ENCODE measurements around the gene CAMK1D. TPM values are rescaled to one million over a fixed set of nuclear protein-coding genes. Genes with fewer than 3 reads are reported as not detected.

CAMK1D gene
- polyA plus RNA-seq, 1 donor (not counting 4 experiments of a cell fraction or from before 2014, with no cell fraction given), result 0.76 TPM

- dilution Hi-C loops (cut with MboI; ENCODE audit: extremely low pct_ligation_motif_present, low sequenced_read_pairs), result no loop called here
- Histone ChIP-seq H3K27ac (ENCODE audit: control insufficient read depth, insufficient read depth, low read length) (no peak overlapping the region), H3K4me3 (ENCODE audit: control insufficient read depth in 2 of 3, extremely low read depth in 1 of 3, insufficient read depth in 2 of 3, low read depth in 1 of 3, low read length in 3 of 3) (no peak overlapping the region), H3K4me2 (ENCODE audit: control insufficient read depth, extremely low read depth, insufficient read depth, low read depth, low read length) (no peak overlapping the region), H3K9me1 (ENCODE audit: control insufficient read depth, extremely low read depth, insufficient read depth, low read length) (no peaks in the 10 kb centered on the region), H3K4me1 (ENCODE audit: control insufficient read depth, extremely low read depth, insufficient read depth, low read length) (peaks cover 21% of the 10 kb centered on the region), H2AFZ (ENCODE audit: control insufficient read depth, low read length) (no peak overlapping the region), H3K36me3 (ENCODE audit: control insufficient read depth in 2 of 2, extremely low read depth in 1 of 2, insufficient read depth in 2 of 2, low read length in 2 of 2) (no peaks in the 10 kb centered on the region), H3K79me2 (ENCODE audit: control insufficient read depth, insufficient read depth, low read length) (no peaks in the 10 kb centered on the region), H3K27me3 (ENCODE audit: control insufficient read depth, extremely low read depth, insufficient read depth, low read length) (no peaks in the 10 kb centered on the region), H3K9me3 (ENCODE audit: control insufficient read depth, low read depth, low read length) (no peaks in the 10 kb centered on the region), H3K9ac (ENCODE audit: control insufficient read depth, extremely low read depth, insufficient read depth, low read length) (no peak overlapping the region), H4K20me1 (ENCODE audit: control insufficient read depth, extremely low read depth, insufficient read depth, low read length) (no peaks in the 10 kb centered on the region)
- DNase-seq (ENCODE audit: low read depth, low spot score) (no peak), FAIRE-seq (no peak)
- no peak for TF ChIP-seq EZH2 (IDR thresholded peaks at IDR 0.05; ENCODE audit: low read length)
- no peak for TF ChIP-seq CTCF (optimal IDR thresholded peaks at IDR 0.05 in 1 of 3, IDR thresholded peaks at IDR 0.05 in 1 of 3, conservative IDR thresholded peaks at IDR 0.05 in 1 of 3; ENCODE audit: extremely low read depth in 1 of 3, insufficient read depth in 2 of 3, low read length in 3 of 3)
These were observed 490.7 kb downstream of the CAMK1D start for GRCh38 chr10:12839941-12840611.

- Histone ChIP-seq H3K9me3 (ENCODE audit: control insufficient read depth, low read depth, low read length) (no peaks in the 10 kb centered on the region), H3K4me1 (ENCODE audit: control insufficient read depth, extremely low read depth, insufficient read depth, low read length) (peaks cover 13% of the 10 kb centered on the region), H3K36me3 (ENCODE audit: control insufficient read depth in 2 of 2, extremely low read depth in 1 of 2, insufficient read depth in 2 of 2, low read length in 2 of 2) (no peaks in the 10 kb centered on the region), H3K27ac (ENCODE audit: control insufficient read depth, insufficient read depth, low read length) (no peak overlapping the region), H3K4me3 (ENCODE audit: control insufficient read depth in 2 of 3, extremely low read depth in 1 of 3, insufficient read depth in 2 of 3, low read depth in 1 of 3, low read length in 3 of 3) (no peak overlapping the region), H3K27me3 (ENCODE audit: control insufficient read depth, extremely low read depth, insufficient read depth, low read length) (no peaks in the 10 kb centered on the region), H3K4me2 (ENCODE audit: control insufficient read depth, extremely low read depth, insufficient read depth, low read depth, low read length) (no peak overlapping the region), H2AFZ (ENCODE audit: control insufficient read depth, low read length) (no peak overlapping the region), H4K20me1 (ENCODE audit: control insufficient read depth, extremely low read depth, insufficient read depth, low read length) (no peaks in the 10 kb centered on the region), H3K79me2 (ENCODE audit: control insufficient read depth, insufficient read depth, low read length) (no peaks in the 10 kb centered on the region), H3K9me1 (ENCODE audit: control insufficient read depth, extremely low read depth, insufficient read depth, low read length) (no peaks in the 10 kb centered on the region), H3K9ac (ENCODE audit: control insufficient read depth, extremely low read depth, insufficient read depth, low read length) (no peak overlapping the region)
- DNase-seq (ENCODE audit: low read depth, low spot score), result no peak
- dilution Hi-C loops (cut with MboI; ENCODE audit: extremely low pct_ligation_motif_present, low sequenced_read_pairs), result no loop called here
- no peak for FAIRE-seq
- TF ChIP-seq CTCF (optimal IDR thresholded peaks at IDR 0.05 in 1 of 3, IDR thresholded peaks at IDR 0.05 in 1 of 3, conservative IDR thresholded peaks at IDR 0.05 in 1 of 3; ENCODE audit: extremely low read depth in 1 of 3, insufficient read depth in 2 of 3, low read length in 3 of 3) (no peak), EZH2 (IDR thresholded peaks at IDR 0.05; ENCODE audit: low read length) (no peak)
These were observed 492.1 kb downstream of the CAMK1D start for GRCh38 chr10:12841426-12841825.

Data from keratinocyte (primary cell).